ENCODE measurements around the gene NRL. TPM values are rescaled to one million over a fixed set of nuclear protein-coding genes. Genes with fewer than 3 reads are reported as not detected.

Gene NRL
- polyA plus RNA-seq, 1 donor (not counting 4 experiments of a cell fraction or from before 2014, with no cell fraction given) = 0.29 TPM

DNA sequence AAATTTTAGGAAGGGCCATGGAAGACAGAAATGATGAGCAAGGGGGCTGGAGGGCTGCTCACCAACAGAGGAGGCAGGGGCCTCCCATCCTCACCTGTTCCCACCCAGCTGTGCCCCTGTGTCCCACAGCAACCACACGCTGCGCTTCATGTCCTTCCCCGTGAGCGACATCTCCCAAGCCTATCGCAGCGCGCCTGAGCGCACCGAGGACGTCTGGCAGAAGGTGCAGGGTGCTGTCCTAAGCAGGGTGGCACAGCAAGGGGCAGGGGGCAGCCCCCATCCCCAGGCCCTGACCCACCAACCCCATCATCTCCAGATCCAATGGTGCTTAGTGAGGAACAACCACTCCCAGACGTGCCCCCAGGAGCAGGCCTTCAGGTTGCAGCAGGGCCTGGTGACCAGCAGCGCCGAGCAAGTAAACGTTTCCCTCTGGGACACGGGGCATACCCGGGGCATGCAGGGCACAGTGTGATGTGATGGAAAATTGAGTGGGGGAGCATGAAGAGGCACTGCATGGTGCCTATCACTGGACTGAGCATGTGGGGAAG lies 54.8 kb downstream of the NRL start:
- TF ChIP-seq, protein P1, sequence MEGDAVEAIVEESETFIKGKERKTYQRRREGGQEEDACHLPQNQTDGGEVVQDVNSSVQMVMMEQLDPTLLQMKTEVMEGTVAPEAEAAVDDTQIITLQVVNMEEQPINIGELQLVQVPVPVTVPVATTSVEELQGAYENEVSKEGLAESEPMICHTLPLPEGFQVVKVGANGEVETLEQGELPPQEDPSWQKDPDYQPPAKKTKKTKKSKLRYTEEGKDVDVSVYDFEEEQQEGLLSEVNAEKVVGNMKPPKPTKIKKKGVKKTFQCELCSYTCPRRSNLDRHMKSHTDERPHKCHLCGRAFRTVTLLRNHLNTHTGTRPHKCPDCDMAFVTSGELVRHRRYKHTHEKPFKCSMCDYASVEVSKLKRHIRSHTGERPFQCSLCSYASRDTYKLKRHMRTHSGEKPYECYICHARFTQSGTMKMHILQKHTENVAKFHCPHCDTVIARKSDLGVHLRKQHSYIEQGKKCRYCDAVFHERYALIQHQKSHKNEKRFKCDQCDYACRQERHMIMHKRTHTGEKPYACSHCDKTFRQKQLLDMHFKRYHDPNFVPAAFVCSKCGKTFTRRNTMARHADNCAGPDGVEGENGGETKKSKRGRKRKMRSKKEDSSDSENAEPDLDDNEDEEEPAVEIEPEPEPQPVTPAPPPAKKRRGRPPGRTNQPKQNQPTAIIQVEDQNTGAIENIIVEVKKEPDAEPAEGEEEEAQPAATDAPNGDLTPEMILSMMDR (optimal IDR thresholded peaks at IDR 0.05 in 1 of 3, IDR thresholded peaks at IDR 0.05 in 1 of 3, conservative IDR thresholded peaks at IDR 0.05 in 1 of 3; ENCODE audit: extremely low read depth in 1 of 3, insufficient read depth in 2 of 3, low read length in 3 of 3) = no peak
- TF ChIP-seq EZH2 (IDR thresholded peaks at IDR 0.05; ENCODE audit: low read length) = no peak

GRCh38 chr14:24058951-24059475 lies 55.7 kb downstream of the NRL start:
- no peak overlapping the region for H3K4me3 ChIP-seq (ENCODE audit: control insufficient read depth in 2 of 3, extremely low read depth in 1 of 3, insufficient read depth in 2 of 3, low read depth in 1 of 3, low read length in 3 of 3)
- dilution Hi-C loops (cut with MboI; ENCODE audit: extremely low pct_ligation_motif_present, low sequenced_read_pairs) = no loop called here
- no peaks in the 10 kb centered on the region for H3K9me1 ChIP-seq (ENCODE audit: control insufficient read depth, extremely low read depth, insufficient read depth, low read length)
- TF ChIP-seq EZH2 (IDR thresholded peaks at IDR 0.05; ENCODE audit: low read length) = no peak
- TF ChIP-seq, protein P1 (optimal IDR thresholded peaks at IDR 0.05 in 1 of 3, IDR thresholded peaks at IDR 0.05 in 1 of 3, conservative IDR thresholded peaks at IDR 0.05 in 1 of 3; ENCODE audit: extremely low read depth in 1 of 3, insufficient read depth in 2 of 3, low read length in 3 of 3) = no peak
- no peaks in the 10 kb centered on the region for H3K9me3 ChIP-seq (ENCODE audit: control insufficient read depth, low read depth, low read length)
- H3K4me1 ChIP-seq (ENCODE audit: control insufficient read depth, extremely low read depth, insufficient read depth, low read length) = no peaks in the 10 kb centered on the region
- no peak overlapping the region for H3K27ac ChIP-seq (ENCODE audit: control insufficient read depth, insufficient read depth, low read length)
- no peak for DNase-seq (ENCODE audit: low read depth, low spot score)
- H2AFZ ChIP-seq (ENCODE audit: control insufficient read depth, low read length) = no peak overlapping the region
- no peaks in the 10 kb centered on the region for H3K79me2 ChIP-seq (ENCODE audit: control insufficient read depth, insufficient read depth, low read length)
- no peaks in the 10 kb centered on the region for H3K27me3 ChIP-seq (ENCODE audit: control insufficient read depth, extremely low read depth, insufficient read depth, low read length)
- no peaks in the 10 kb centered on the region for H4K20me1 ChIP-seq (ENCODE audit: control insufficient read depth, extremely low read depth, insufficient read depth, low read length)
- H3K4me2 ChIP-seq (ENCODE audit: control insufficient read depth, extremely low read depth, insufficient read depth, low read depth, low read length) = no peak overlapping the region
- no peak for FAIRE-seq
- no peaks in the 10 kb centered on the region for H3K36me3 ChIP-seq (ENCODE audit: control insufficient read depth in 2 of 2, extremely low read depth in 1 of 2, insufficient read depth in 2 of 2, low read length in 2 of 2)
- H3K9ac ChIP-seq (ENCODE audit: control insufficient read depth, extremely low read depth, insufficient read depth, low read length) = no peak overlapping the region

More for the DNA sequence above, 54.8 kb downstream of the NRL start:
- Histone ChIP-seq H3K4me3 (ENCODE audit: control insufficient read depth in 2 of 3, extremely low read depth in 1 of 3, insufficient read depth in 2 of 3, low read depth in 1 of 3, low read length in 3 of 3) (no peak overlapping the region), H3K36me3 (ENCODE audit: control insufficient read depth in 2 of 2, extremely low read depth in 1 of 2, insufficient read depth in 2 of 2, low read length in 2 of 2) (no peaks in the 10 kb centered on the region), H3K79me2 (ENCODE audit: control insufficient read depth, insufficient read depth, low read length) (no peaks in the 10 kb centered on the region), H3K9me1 (ENCODE audit: control insufficient read depth, extremely low read depth, insufficient read depth, low read length) (no peaks in the 10 kb centered on the region), H3K9me3 (ENCODE audit: control insufficient read depth, low read depth, low read length) (no peaks in the 10 kb centered on the region), H3K9ac (ENCODE audit: control insufficient read depth, extremely low read depth, insufficient read depth, low read length) (no peak overlapping the region), H3K4me2 (ENCODE audit: control insufficient read depth, extremely low read depth, insufficient read depth, low read depth, low read length) (no peak overlapping the region), H4K20me1 (ENCODE audit: control insufficient read depth, extremely low read depth, insufficient read depth, low read length) (no peaks in the 10 kb centered on the region), H3K4me1 (ENCODE audit: control insufficient read depth, extremely low read depth, insufficient read depth, low read length) (no peaks in the 10 kb centered on the region), H3K27me3 (ENCODE audit: control insufficient read depth, extremely low read depth, insufficient read depth, low read length) (no peaks in the 10 kb centered on the region), H3K27ac (ENCODE audit: control insufficient read depth, insufficient read depth, low read length) (no peak overlapping the region), H2AFZ (ENCODE audit: control insufficient read depth, low read length) (no peak overlapping the region)
- FAIRE-seq (no peak), DNase-seq (ENCODE audit: low read depth, low spot score) (no peak)
- dilution Hi-C loops (cut with MboI; ENCODE audit: extremely low pct_ligation_motif_present, low sequenced_read_pairs) = no loop called here

All from keratinocyte (primary cell).